ENCODE measurements around the gene SNX33. TPM values are rescaled to one million over a fixed set of nuclear protein-coding genes. Genes with fewer than 3 reads are reported as not detected.

The SNX33 gene
- total and polyA plus RNA-seq, 8 donors = 21.4 to 34.7 (median 23.0) TPM

GRCh38 chr15:75650908-75651809, 3.4 kb downstream of the SNX33 start:
- peaks cover 0 to 11% of the 10 kb centered on the region in 2 donors for H3K36me3 ChIP-seq
- DNase-seq (no peak), ATAC-seq (no peak)
- H3K4me3 ChIP-seq = peak overlapping the region; percentile 16 to 74
- intact Hi-C loops (cut with DNase I) = no loop called here
- H3K27ac ChIP-seq = peak overlapping the region; percentile 33 to 60
- H3K4me1 ChIP-seq = peaks cover 51 to 78% of the 10 kb centered on the region in 2 donors
- TF ChIP-seq CTCF (IDR thresholded peaks at IDR 0.05) = no peak
- no peaks in the 10 kb centered on the region for H3K9me3 ChIP-seq
- H3K27me3 ChIP-seq = peaks cover 0 to 24% of the 10 kb centered on the region in 2 donors

GRCh38 chr15:75651810-75652543, 4.3 kb downstream of the SNX33 start:
- ATAC-seq (no peak), DNase-seq (no peak)
- no peak for TF ChIP-seq CTCF (IDR thresholded peaks at IDR 0.05)
- Histone ChIP-seq H3K36me3 (peaks cover 0 to 16% of the 10 kb centered on the region in 2 donors), H3K9me3 (no peaks in the 10 kb centered on the region), H3K4me3 (peak overlapping the region; percentile 16 to 74), H3K27me3 (peaks cover 0 to 17% of the 10 kb centered on the region in 2 donors), H3K4me1 (peaks cover 45 to 70% of the 10 kb centered on the region in 2 donors), H3K27ac (peak overlapping the region; percentile 33 to 60)
- intact Hi-C loops (cut with DNase I) = no loop called here

- intact Hi-C loops (cut with DNase I) = no loop called here
- peaks cover 0 to 2% of the 10 kb centered on the region in 2 donors for H3K27me3 ChIP-seq
- no peak for TF ChIP-seq CTCF (IDR thresholded peaks at IDR 0.05)
Measured at GRCh38 chr15:75653347-75653913, 5.7 kb downstream of the SNX33 start.

GRCh38 chr15:75654201-75654907, 6.6 kb downstream of the SNX33 start:
- intact Hi-C loops (cut with DNase I) = no loop called here
- Histone ChIP-seq H3K9me3 (no peaks in the 10 kb centered on the region), H3K4me3 (no peak overlapping the region), H3K4me1 (peaks cover 38 to 65% of the 10 kb centered on the region in 2 donors), H3K36me3 (peaks cover 0 to 31% of the 10 kb centered on the region in 2 donors), H3K27ac (no peak overlapping the region), H3K27me3 (no peaks in the 10 kb centered on the region)
- TF ChIP-seq CTCF (IDR thresholded peaks at IDR 0.05) = no peak
- no peak for ATAC-seq
- no peak for DNase-seq

More at GRCh38 chr15:75653347-75653913, 5.7 kb downstream of the SNX33 start:
- no peak overlapping the region for H3K27ac ChIP-seq
- peaks cover 0 to 30% of the 10 kb centered on the region in 2 donors for H3K36me3 ChIP-seq
- no peaks in the 10 kb centered on the region for H3K9me3 ChIP-seq
- H3K4me1 ChIP-seq = peaks cover 45 to 69% of the 10 kb centered on the region in 2 donors
- ATAC-seq (no peak), DNase-seq (no peak)
- H3K4me3 ChIP-seq = peak overlapping the region in 1 of 2 donors; percentile 74
